HG03342 (cell line): Measurements from ENCODE around the gene DOK5.

ENCODE experiments used
- ATAC-seq: cut with Tn5 transposase; IDR thresholded peaks from one replicate; pipeline ENCODE4 v1.9.1; 2021; ENCODE audit warnings: mild to moderate bottlenecking, moderate library complexity; ENCODE audit not compliant: unreplicated experiment

Gene DOK5

GRCh38 chr20:54510541-54511129 is 35.2 kb downstream of the DOK5 start:
- no peak for ATAC-seq

- no peak for ATAC-seq
These were observed 37.3 kb downstream of the DOK5 start for GRCh38 chr20:54512694-54513093.

GRCh38 chr20:54514028-54514607 is 38.7 kb downstream of the DOK5 start:
- no peak for ATAC-seq

GRCh38 chr20:54515793-54516628 is 40.6 kb downstream of the DOK5 start:
- ATAC-seq: no peak

- no peak for ATAC-seq
These were observed 42.0 kb downstream of the DOK5 start for GRCh38 chr20:54517241-54517975.

- ATAC-seq: no peak
These were observed 49.5 kb downstream of the DOK5 start for GRCh38 chr20:54524849-54525248.

- ATAC-seq: no peak
These were observed 50.7 kb downstream of the DOK5 start for GRCh38 chr20:54525916-54526590.

GRCh38 chr20:54526801-54527200 is 51.4 kb downstream of the DOK5 start:
- ATAC-seq: no peak

GRCh38 chr20:54532573-54532972 is 57.2 kb downstream of the DOK5 start:
- ATAC-seq: no peak

- no peak for ATAC-seq
These were observed 58.7 kb downstream of the DOK5 start for GRCh38 chr20:54534101-54534500.

- no peak for ATAC-seq
These were observed 59.6 kb downstream of the DOK5 start for GRCh38 chr20:54535033-54535432.

GRCh38 chr20:54535746-54536145 is 60.4 kb downstream of the DOK5 start:
- ATAC-seq: no peak

GRCh38 chr20:54539521-54540046 is 64.2 kb downstream of the DOK5 start:
- no peak for ATAC-seq

- ATAC-seq: no peak
These were observed 68.0 kb downstream of the DOK5 start for GRCh38 chr20:54543369-54543768.

- no peak for ATAC-seq
These were observed 70.4 kb downstream of the DOK5 start for GRCh38 chr20:54545676-54546358.

- ATAC-seq: no peak
These were observed 73.5 kb downstream of the DOK5 start for GRCh38 chr20:54548849-54549248.

- no peak for ATAC-seq
These were observed 74.4 kb downstream of the DOK5 start for GRCh38 chr20:54549658-54550326.

- no peak for ATAC-seq
These were observed 75.5 kb downstream of the DOK5 start for GRCh38 chr20:54550776-54551396.

- no peak for ATAC-seq
These were observed 78.6 kb downstream of the DOK5 start for GRCh38 chr20:54554006-54554405.
